Small intestine (tissue), 7 donors: ENCODE results near the gene HLA-DRB1. TPM values are rescaled to one million over a fixed set of nuclear protein-coding genes. Genes with fewer than 3 reads are reported as not detected.

Experiments used
- DNase-seq, 2 donors: peaks; one replicate each; pipeline versions ENCODE4 v3.0.0 to v3.0.0-alpha.2; 2013
- FAIRE-seq: peaks from 2 replicates; lab custom pipeline; 2012; peaks lifted over from hg19 to GRCh38; lab: Jason Lieb, UNC
- H3K27ac ChIP-seq, 3 donors: one replicate each; pipeline ENCODE4 v1.5.1; 2013; ENCODE audit warnings: low read length in 2 of 3, mild to moderate bottlenecking in 2 of 3, control low read depth in 1 of 3, inconsistent platforms in 1 of 3, low read depth in 1 of 3, moderate library complexity in 1 of 3
- H3K27me3 ChIP-seq, 3 donors: one replicate each; pipeline ENCODE4 v1.6.1; 2013; ENCODE audit warnings: low read length in 3 of 3, inconsistent platforms in 1 of 3; ENCODE audit not compliant: control insufficient read depth in 3 of 3, insufficient read depth in 3 of 3
- H3K36me3 ChIP-seq, 3 donors: one replicate each; pipeline ENCODE4 v1.6.1; 2013; ENCODE audit warnings: low read length in 3 of 3, inconsistent platforms in 1 of 3, low read depth in 1 of 3, mild to moderate bottlenecking in 1 of 3, moderate library complexity in 1 of 3; ENCODE audit not compliant: control insufficient read depth in 3 of 3, insufficient read depth in 2 of 3
- H3K4me1 ChIP-seq, 3 donors: one replicate each; pipeline ENCODE4 v1.6.1; 2013; ENCODE audit warnings: low read length in 2 of 3, inconsistent platforms in 1 of 3, low read depth in 1 of 3, mild to moderate bottlenecking in 1 of 3, moderate library complexity in 1 of 3; ENCODE audit not compliant: control insufficient read depth in 3 of 3, insufficient read depth in 2 of 3
- H3K4me3 ChIP-seq, 3 donors: one replicate each; pipeline ENCODE4 v1.5.1; 2013; ENCODE audit warnings: low read length in 3 of 3, control low read depth in 1 of 3, inconsistent platforms in 1 of 3, low read depth in 1 of 3, mild to moderate bottlenecking in 1 of 3, moderate library complexity in 1 of 3
- H3K9me3 ChIP-seq, 2 donors: one replicate each; pipeline ENCODE4 v1.6.1; 2013; ENCODE audit warnings: low read depth in 1 of 2, low read length in 1 of 2; ENCODE audit not compliant: control insufficient read depth in 2 of 2, insufficient read depth in 1 of 2
- WGBS, 3 donors: extraction: QIAGEN DNeasy Blood & Tissue Kit; methylation state at CpG; one replicate each; pipeline ENCODE4 v1.1.7; 2013; 5-methylcytosine and 5-hydroxymethylcytosine counted together
- polyA plus RNA-seq, 4 donors: library from polyadenylated mRNA; stranded (reverse) in 3 of 4; unstranded in 1 of 4; fragments of 200-250 nt in 3 of 4; fragments of 120-200 nt in 1 of 4; gene quantifications; one replicate each; pipeline versions ENCODE4 v1.2.1 to v1.2.3, GENCODE V29; 2013
- donor health status: healthy with polysubstance abuse.
- donor health status: control.
- donor health status: control.
- donor health status: Bipolar disorder and iron deficiency.
- donor health status: healthy.

The HLA-DRB1 gene
- polyA plus RNA-seq, 4 donors, result 45.4 to 226 (median 188) TPM

GRCh38 chr6:32615885-32616532, 26.4 kb upstream of the HLA-DRB1 start:
- FAIRE-seq, result no peak

GRCh38 chr6:32614366-32615081, 24.9 kb upstream of the HLA-DRB1 start:
- Histone ChIP-seq H3K27ac (no peak overlapping the region), H3K4me1 (no peaks in the 10 kb centered on the region), H3K4me3 (no peak overlapping the region), H3K36me3 (no peaks in the 10 kb centered on the region), H3K27me3 (no peaks in the 10 kb centered on the region), H3K9me3 (no peaks in the 10 kb centered on the region)
- no peak for FAIRE-seq
- WGBS, 3 donors, result 6 to 71% (median 21%) methylated on average over 1 of the region's 1 CpG
- DNase-seq, result no peak

More at GRCh38 chr6:32615885-32616532, 26.4 kb upstream of the HLA-DRB1 start:
- WGBS, 3 donors, result 39 to 42% (median 41%) methylated on average over 3 of the region's 3 CpGs
- Histone ChIP-seq H3K4me1 (no peaks in the 10 kb centered on the region), H3K36me3 (no peaks in the 10 kb centered on the region), H3K4me3 (no peak overlapping the region), H3K27ac (no peak overlapping the region), H3K27me3 (no peaks in the 10 kb centered on the region), H3K9me3 (no peaks in the 10 kb centered on the region)
- DNase-seq, result no peak

GRCh38 chr6:32613475-32613874, 23.8 kb upstream of the HLA-DRB1 start:
- Histone ChIP-seq H3K9me3 (no peaks in the 10 kb centered on the region), H3K27me3 (no peaks in the 10 kb centered on the region), H3K27ac (no peak overlapping the region), H3K4me1 (no peaks in the 10 kb centered on the region), H3K4me3 (no peak overlapping the region), H3K36me3 (no peaks in the 10 kb centered on the region)
- DNase-seq (no peak), FAIRE-seq (no peak)
- WGBS, 3 donors, result 42 to 61% (median 47%) methylated on average over 6 of the region's 6 CpGs

GRCh38 chr6:32610682-32611296, 21.1 kb upstream of the HLA-DRB1 start:
- H3K4me1 ChIP-seq, result no peaks in the 10 kb centered on the region
- 17 to 48% (median 26%) methylated on average over 3 of the region's 3 CpGs for WGBS, 3 donors
- H3K36me3 ChIP-seq, result no peaks in the 10 kb centered on the region
- FAIRE-seq, result no peak
- no peak overlapping the region for H3K4me3 ChIP-seq
- DNase-seq, result no peak
- no peaks in the 10 kb centered on the region for H3K27me3 ChIP-seq
- no peak overlapping the region for H3K27ac ChIP-seq
- no peaks in the 10 kb centered on the region for H3K9me3 ChIP-seq

GRCh38 chr6:32609731-32610640, 20.3 kb upstream of the HLA-DRB1 start:
- Histone ChIP-seq H3K27ac (peak overlapping the region in 2 of 3 donors; percentile 66 to 80), H3K4me1 (no peaks in the 10 kb centered on the region), H3K27me3 (no peaks in the 10 kb centered on the region), H3K36me3 (no peaks in the 10 kb centered on the region), H3K4me3 (no peak overlapping the region), H3K9me3 (no peaks in the 10 kb centered on the region)
- DNase-seq (peak; percentile 92 to 97), FAIRE-seq (peak; percentile 59)
- WGBS, 3 donors, result 10 to 18% (median 10%) methylated on average over 8 of the region's 8 CpGs

- no peak for FAIRE-seq
- Histone ChIP-seq H3K9me3 (no peaks in the 10 kb centered on the region), H3K4me1 (no peaks in the 10 kb centered on the region), H3K36me3 (no peaks in the 10 kb centered on the region), H3K27ac (peak overlapping the region; percentile 22 to 80 (median 70)), H3K4me3 (no peak overlapping the region), H3K27me3 (no peaks in the 10 kb centered on the region)
- 47 to 63% (median 49%) methylated on average over 3 of the region's 3 CpGs for WGBS, 3 donors
- no peak for DNase-seq
These were observed 19.7 kb upstream of the HLA-DRB1 start for GRCh38 chr6:32609391-32609730.

- 32 to 64% (median 33%) methylated on average over 3 of the region's 3 CpGs for WGBS, 3 donors
- no peaks in the 10 kb centered on the region for H3K36me3 ChIP-seq
- no peak overlapping the region for H3K4me3 ChIP-seq
- H3K4me1 ChIP-seq, result no peaks in the 10 kb centered on the region
- H3K27ac ChIP-seq, result no peak overlapping the region
- FAIRE-seq (no peak), DNase-seq (no peak)
- H3K9me3 ChIP-seq, result no peaks in the 10 kb centered on the region
- H3K27me3 ChIP-seq, result no peaks in the 10 kb centered on the region
These were observed 18.7 kb upstream of the HLA-DRB1 start for GRCh38 chr6:32608362-32608761.

- DNase-seq, result no peak
- Histone ChIP-seq H3K9me3 (no peaks in the 10 kb centered on the region), H3K27me3 (no peaks in the 10 kb centered on the region), H3K36me3 (no peaks in the 10 kb centered on the region), H3K27ac (peak overlapping the region in 1 of 3 donors; percentile 49), H3K4me3 (no peak overlapping the region), H3K4me1 (no peaks in the 10 kb centered on the region)
- FAIRE-seq, result no peak
- WGBS, 3 donors, result 50 to 70% (median 51%) methylated on average over 2 of the region's 2 CpGs
These were observed 18.3 kb upstream of the HLA-DRB1 start for GRCh38 chr6:32607988-32608298.
